GM10248 (cell line): Measurements from ENCODE around the gene UBE4A.

ENCODE experiments used
- CTCF ChIA-PET: fragments of 300-600 bp; sonication (Branson Sonifier 250); formaldehyde crosslinking; extraction: SDS; loops from one replicate; lab custom pipeline; 2021; ENCODE audit warnings: antibody characterized with exemption; lab: Yijun Ruan, JAX
- POLR2A ChIA-PET: fragments of 350-650 bp; sonication (Branson Sonifier 250); formaldehyde crosslinking; extraction: SDS; loops from one replicate; lab custom pipeline; 2020; ENCODE audit warnings: antibody characterized with exemption; lab: Yijun Ruan, JAX
- DNase-seq: peaks from one replicate; pipeline ENCODE4 v3.0.0; 2012; ENCODE audit errors: extremely low spot score
- TF ChIP-seq, protein P1 (sequence below): IDR thresholded peaks from 2 replicates; pipeline ENCODE4 v1.5.1; 2012; ENCODE audit warnings: mild to moderate bottlenecking, low read depth; ENCODE audit errors: extremely low read depth, missing control alignments, control extremely low read depth

UBE4A gene

GRCh38 chr11:118314988-118315411 lies 44.4 kb upstream of the UBE4A start:
- ChIA-PET CTCF (interaction anchor here (1.3 kb wide), 1 partner anchor 36 kb away, joined by 3 read pairs; no protein-coding TSS in a partner anchor), POLR2A (no interaction called here)
- TF ChIP-seq, protein P1, sequence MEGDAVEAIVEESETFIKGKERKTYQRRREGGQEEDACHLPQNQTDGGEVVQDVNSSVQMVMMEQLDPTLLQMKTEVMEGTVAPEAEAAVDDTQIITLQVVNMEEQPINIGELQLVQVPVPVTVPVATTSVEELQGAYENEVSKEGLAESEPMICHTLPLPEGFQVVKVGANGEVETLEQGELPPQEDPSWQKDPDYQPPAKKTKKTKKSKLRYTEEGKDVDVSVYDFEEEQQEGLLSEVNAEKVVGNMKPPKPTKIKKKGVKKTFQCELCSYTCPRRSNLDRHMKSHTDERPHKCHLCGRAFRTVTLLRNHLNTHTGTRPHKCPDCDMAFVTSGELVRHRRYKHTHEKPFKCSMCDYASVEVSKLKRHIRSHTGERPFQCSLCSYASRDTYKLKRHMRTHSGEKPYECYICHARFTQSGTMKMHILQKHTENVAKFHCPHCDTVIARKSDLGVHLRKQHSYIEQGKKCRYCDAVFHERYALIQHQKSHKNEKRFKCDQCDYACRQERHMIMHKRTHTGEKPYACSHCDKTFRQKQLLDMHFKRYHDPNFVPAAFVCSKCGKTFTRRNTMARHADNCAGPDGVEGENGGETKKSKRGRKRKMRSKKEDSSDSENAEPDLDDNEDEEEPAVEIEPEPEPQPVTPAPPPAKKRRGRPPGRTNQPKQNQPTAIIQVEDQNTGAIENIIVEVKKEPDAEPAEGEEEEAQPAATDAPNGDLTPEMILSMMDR = no peak
- DNase-seq = no peak

- POLR2A ChIA-PET = no interaction called here
- TF ChIP-seq, protein P1 = no peak
- CTCF ChIA-PET = interaction anchor here (1.2 kb wide), 1 partner anchor 19 kb away, joined by 3 read pairs; no protein-coding TSS in a partner anchor
- DNase-seq = no peak
Observed at GRCh38 chr11:118318124-118318523, 41.3 kb upstream of the UBE4A start.

GRCh38 chr11:118318581-118319336 lies 40.6 kb upstream of the UBE4A start:
- ChIA-PET CTCF (interaction anchor here (1.2 kb wide), 1 partner anchor 19 kb away, joined by 3 read pairs; no protein-coding TSS in a partner anchor), POLR2A (no interaction called here)

DNA sequence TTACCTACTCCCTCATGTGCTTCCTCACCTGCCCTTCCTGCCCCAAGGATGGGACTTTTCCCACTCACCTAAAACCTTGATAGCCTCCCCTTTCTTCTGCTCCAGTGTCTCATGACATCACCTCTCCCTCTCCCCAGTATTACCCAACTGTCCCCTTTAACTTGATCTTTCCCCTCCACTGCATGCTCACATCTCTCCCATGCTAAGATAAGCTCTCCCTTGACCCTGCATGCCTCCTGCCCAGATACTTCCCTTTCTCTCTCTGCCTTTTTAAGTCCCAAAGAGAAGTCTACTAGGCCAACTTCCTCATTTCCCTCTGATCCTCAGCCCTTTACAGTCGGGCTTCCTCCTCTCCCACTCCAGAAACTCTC lies 40.1 kb upstream of the UBE4A start:
- TF ChIP-seq, protein P1 = no peak
- ChIA-PET CTCF (interaction anchor here (1.2 to 1.4 kb wide), 2 partner anchors 8 to 20 kb away, joined by 3 read pairs; no protein-coding TSS in a partner anchor), POLR2A (no interaction called here)
- DNase-seq = no peak

More at GRCh38 chr11:118318581-118319336, 40.6 kb upstream of the UBE4A start:
- TF ChIP-seq, protein P1 = no peak
- no peak for DNase-seq

DNA sequence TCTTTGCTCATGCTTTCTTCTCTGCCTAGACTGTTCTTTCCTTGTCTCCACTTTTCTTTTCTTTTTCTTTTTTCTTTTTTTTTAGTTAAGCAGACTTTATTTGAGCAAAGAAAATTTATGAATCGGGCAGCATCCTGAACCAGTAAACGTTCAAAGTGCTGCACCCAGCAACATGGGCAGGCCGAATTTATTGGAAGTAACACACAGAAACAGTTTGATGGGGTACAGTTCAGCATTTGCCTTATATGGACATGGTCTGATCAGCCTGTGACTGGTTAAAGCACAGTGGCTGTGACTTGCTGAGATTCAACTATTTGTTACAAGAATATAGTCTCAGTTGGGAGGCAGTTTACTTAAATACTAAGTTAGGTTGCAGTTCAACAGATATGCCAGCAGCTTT lies 38.9 kb upstream of the UBE4A start:
- TF ChIP-seq, protein P1 = no peak
- DNase-seq = no peak
- POLR2A ChIA-PET = no interaction called here
- CTCF ChIA-PET = interaction anchor here (1.4 kb wide), 1 partner anchor 9 kb away, joined by 3 read pairs; no protein-coding TSS in a partner anchor

- TF ChIP-seq, protein P1 = no peak
- DNase-seq = no peak
- POLR2A ChIA-PET = no interaction called here
- CTCF ChIA-PET = no interaction called here
Observed at GRCh38 chr11:118321386-118322082, 37.9 kb upstream of the UBE4A start.
